ENCODE results near the gene ACAN. TPM values are rescaled to one million over a fixed set of nuclear protein-coding genes. Genes with fewer than 3 reads are reported as not detected.

ACAN gene
- total and polyA plus RNA-seq, 9 of the 15 experiments (the other 6 are each of a cell fraction or from before 2014, with no cell fraction given): not detected

GRCh38 chr15:88905576-88905975 lies 102.3 kb downstream of the ACAN start:
- BruUV-seq (replicated peaks): no TSS peak
- DNase-seq (ENCODE audit: extremely low read depth in 1 of 4, low spot score in 3 of 4) (no peak), FAIRE-seq (no peak), ATAC-seq (no peak)
- no peak for TF ChIP-seq TSC22D4 (tag; IDR thresholded peaks at IDR 0.05)
- no peak for TF ChIP-seq KLF16 (IDR thresholded peaks at IDR 0.05)
- peak; percentile 44; the same call in 1 of the 2 replicates for TF ChIP-seq RBFOX2 (IDR thresholded peaks at IDR 0.05; ENCODE audit: low read depth, low read length)
- no peak for TF ChIP-seq MYC (IDR thresholded peaks at IDR 0.05; ENCODE audit: low read depth, low read length)
- TF ChIP-seq MYC (CRISPR knock-in tag; IDR thresholded peaks at IDR 0.05; ENCODE audit: borderline replicate concordance, low read depth): no peak
- TF ChIP-seq PHF20 (IDR thresholded peaks at IDR 0.05; ENCODE audit: partially characterized antibody): no peak
- peak; percentile 48; the same call in 1 of the 2 replicates for TF ChIP-seq POLR2G (IDR thresholded peaks at IDR 0.05; ENCODE audit: low read depth, low read length)
- no peak for TF ChIP-seq MXD1 (CRISPR knock-in tag; IDR thresholded peaks at IDR 0.05; ENCODE audit: borderline replicate concordance, poor library complexity, severe bottlenecking)
- no peak for TF ChIP-seq ZNF239 (CRISPR knock-in tag; IDR thresholded peaks at IDR 0.05)
- no peak for TF ChIP-seq CREB1 (IDR thresholded peaks at IDR 0.05)
- 0 out of 2 replicates have a peak, but pooled peaks have one; percentile 22 for TF ChIP-seq CREB1 (CRISPR knock-in tag; IDR thresholded peaks at IDR 0.05)
- H4K20me1 ChIP-seq (replicated peaks; ENCODE audit: control insufficient read depth, insufficient read depth, low read length): 0 out of 2 replicates have a peak, but pooled peaks cover 9% of the 10 kb centered on the region
- no peak overlapping the region for H2AFZ ChIP-seq (ENCODE audit: low read depth, low read length)
- ChIA-PET CTCF (ENCODE audit: low intra/inter-chr PET ratio) (interaction anchor here (0.6 to 1.7 kb wide), 5 partner anchors 97 to 224 kb away, joined by 3 to 13 read pairs (median 6); no protein-coding TSS in a partner anchor), POLR2A (interaction anchor here (0.7 to 2.4 kb wide), 10 partner anchors 9 to 241 kb away, joined by 3 to 20 read pairs (median 4); no protein-coding TSS in a partner anchor)
- no peak overlapping the region for H3K4me3 ChIP-seq
- H3K36me3 ChIP-seq (ENCODE audit: control insufficient read depth, insufficient read depth, low read length): peaks cover 95% of the 10 kb centered on the region
- peaks cover 25 to 26% of the 10 kb centered on the region in 2 experiments; a peak in 4 of 5 replicates for H3K4me1 ChIP-seq (replicated peaks in 1 of 2; ENCODE audit: control insufficient read depth in 2 of 2, insufficient read depth in 2 of 2, low read length in 2 of 2)
- H3K9ac ChIP-seq (ENCODE audit: insufficient read depth in 1 of 2, low read depth in 2 of 2, low read length in 2 of 2): no peak overlapping the region
- in situ Hi-C loops (cut with MboI) (no loop called here), intact Hi-C loops (cut with micrococcal nuclease) (loop anchor here (2.0 kb wide), 1 partner anchor 33 kb away; no protein-coding TSS in a partner anchor)
- H3K27me3 ChIP-seq (ENCODE audit: control insufficient read depth in 2 of 2, insufficient read depth in 2 of 2, low read length in 2 of 2): no peaks in the 10 kb centered on the region
- H3K4me2 ChIP-seq (ENCODE audit: insufficient read depth, low read length): no peak overlapping the region
- no peaks in the 10 kb centered on the region for H3K9me3 ChIP-seq (replicated peaks; ENCODE audit: control insufficient read depth, insufficient read depth, low read depth, low read length)
- peaks cover 12% of the 10 kb centered on the region; the same call in 2 of the 3 replicates for H3K79me2 ChIP-seq (ENCODE audit: control insufficient read depth, insufficient read depth, low read length)
- no peak overlapping the region for H3K27ac ChIP-seq (ENCODE audit: extremely low read depth, low read depth, low read length)
- H3K9me1 ChIP-seq (ENCODE audit: control insufficient read depth, insufficient read depth, low read length): peaks cover 3% of the 10 kb centered on the region
- WGBS (ENCODE audit: insufficient coverage, low coverage, missing lambda C conversion rate): 84% methylated on average over 10 of the region's 11 CpGs

Data from K562 (cell line).